Fibroblast of peridontal ligament (primary cell): ENCODE measurements around the gene NCAPG2.
A peak's percentile ranks its signal among the peaks of the same experiment; 100 is the strongest.

Experiments used
- DNase-seq: peaks from one replicate; pipeline ENCODE4 v3.0.0-alpha.2; 2010; ENCODE audit errors: extremely low read depth

The NCAPG2 gene

DNA sequence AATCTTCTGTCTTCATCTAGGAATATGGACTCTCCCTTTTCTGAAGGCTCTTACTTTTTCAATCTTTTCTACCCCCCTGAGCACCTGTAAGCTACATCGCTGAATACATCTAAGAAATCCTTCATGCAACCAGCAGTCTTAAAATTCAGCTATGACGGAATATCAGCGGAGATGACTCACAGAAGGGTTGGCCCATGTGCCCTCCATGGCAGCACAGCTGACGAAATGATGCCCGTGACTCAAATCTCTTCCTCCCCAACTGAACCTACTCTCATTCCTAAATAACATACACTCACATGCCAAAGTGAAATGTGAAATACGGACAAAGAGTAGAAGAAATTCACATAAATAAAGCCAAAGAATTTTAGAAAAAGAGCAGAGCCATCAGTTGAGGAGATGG lies 30.3 kb upstream of the NCAPG2 start:
- peak; percentile 18 for DNase-seq

DNA sequence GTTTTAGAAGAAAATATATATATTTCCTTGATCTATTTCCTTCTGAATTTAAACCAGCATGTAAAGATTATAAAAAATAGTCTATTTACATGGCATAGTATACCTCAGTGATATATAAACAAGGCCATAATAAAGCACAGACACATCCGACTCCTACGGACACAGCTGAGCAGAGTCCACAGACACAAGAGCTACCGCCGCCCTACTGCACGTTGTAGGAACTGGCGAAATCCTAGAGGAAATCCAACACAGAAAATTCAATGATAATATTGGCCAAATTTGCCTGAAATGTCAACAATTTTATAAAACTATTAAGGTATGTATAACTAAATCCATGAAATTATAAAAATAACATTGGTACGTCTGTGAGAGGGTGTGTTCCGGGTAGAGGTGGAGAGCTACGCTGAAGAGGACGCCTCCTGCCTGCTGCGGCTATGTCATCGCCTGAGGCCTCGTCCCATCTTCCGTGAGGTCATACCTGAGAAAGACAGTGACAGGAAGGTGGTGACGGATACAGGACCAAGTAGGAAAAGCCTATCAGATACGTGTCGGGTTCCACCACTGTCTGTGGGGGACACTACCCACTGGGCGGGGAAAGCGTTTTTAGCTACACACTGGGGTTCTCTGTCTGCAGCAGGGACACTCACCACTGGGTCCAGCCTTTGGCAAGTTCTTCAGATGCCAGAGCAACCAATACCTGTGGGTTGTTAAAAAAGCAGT lies 29.3 kb upstream of the NCAPG2 start:
- DNase-seq = no peak

DNA sequence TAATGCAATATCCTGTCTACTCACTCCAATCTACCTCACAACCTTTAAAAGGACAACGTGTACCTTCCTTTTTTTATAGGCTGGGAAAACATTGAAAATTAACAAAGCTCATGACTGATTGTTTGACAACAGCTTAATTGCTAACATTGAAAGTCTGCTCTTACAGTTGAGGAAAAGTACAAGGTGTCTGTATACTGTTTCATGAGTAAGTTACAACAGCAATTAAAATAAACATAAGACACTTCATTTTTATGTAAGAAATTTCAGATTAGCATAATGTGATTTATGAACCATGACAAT lies 28.6 kb upstream of the NCAPG2 start:
- DNase-seq = no peak

DNA sequence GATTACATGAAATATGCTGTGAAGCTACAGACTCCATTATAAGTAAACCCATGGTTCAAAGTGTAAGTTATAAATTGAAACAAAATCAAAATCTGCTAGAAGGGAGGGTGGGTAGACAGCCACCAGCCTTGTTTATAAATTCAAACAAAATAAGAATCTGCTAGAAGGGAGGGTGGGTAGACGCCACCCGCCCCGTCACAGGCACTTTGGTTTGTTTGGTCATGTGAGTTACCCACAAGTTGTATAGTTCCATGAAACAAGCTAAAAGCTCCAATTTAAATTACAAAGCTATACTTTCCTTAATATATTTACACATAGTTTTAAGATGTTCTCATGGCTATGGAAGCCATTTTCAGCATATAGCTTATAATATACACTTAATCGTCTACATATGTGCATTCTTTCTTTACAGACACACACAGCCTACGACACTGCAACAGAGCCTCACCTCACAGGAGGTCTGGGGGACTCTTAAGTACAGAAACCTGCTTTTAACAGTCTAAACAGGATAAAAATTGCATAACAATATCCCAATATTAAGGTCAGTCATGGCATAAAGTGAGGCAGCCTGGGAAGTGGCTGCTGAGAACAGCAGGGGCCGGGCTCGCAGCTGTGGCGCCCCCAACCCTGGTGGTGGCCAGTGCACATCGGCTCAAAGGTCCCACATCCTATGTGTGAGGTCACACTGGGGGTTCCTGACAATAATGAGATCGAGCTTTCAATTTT lies 28.1 kb upstream of the NCAPG2 start:
- DNase-seq = no peak

DNA sequence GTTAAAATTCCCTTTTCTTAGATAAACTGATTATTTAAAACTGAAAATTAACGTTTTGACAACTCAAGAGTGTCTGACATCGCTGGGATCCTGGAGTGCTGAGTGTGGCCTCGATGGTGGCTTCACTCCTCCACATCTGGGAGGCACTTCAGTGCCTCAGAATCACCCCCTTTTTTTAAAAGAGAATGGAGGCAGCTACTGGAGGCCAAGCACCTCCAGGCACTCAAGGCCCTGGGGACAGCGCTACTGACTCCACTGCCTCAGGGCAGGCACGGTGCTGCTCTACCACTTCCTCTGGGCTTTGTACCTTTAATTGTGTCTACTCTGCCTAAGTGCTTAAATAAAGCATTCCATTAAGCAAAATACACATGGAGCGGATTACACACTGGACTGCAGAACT lies 27.2 kb upstream of the NCAPG2 start:
- DNase-seq = no peak

DNA sequence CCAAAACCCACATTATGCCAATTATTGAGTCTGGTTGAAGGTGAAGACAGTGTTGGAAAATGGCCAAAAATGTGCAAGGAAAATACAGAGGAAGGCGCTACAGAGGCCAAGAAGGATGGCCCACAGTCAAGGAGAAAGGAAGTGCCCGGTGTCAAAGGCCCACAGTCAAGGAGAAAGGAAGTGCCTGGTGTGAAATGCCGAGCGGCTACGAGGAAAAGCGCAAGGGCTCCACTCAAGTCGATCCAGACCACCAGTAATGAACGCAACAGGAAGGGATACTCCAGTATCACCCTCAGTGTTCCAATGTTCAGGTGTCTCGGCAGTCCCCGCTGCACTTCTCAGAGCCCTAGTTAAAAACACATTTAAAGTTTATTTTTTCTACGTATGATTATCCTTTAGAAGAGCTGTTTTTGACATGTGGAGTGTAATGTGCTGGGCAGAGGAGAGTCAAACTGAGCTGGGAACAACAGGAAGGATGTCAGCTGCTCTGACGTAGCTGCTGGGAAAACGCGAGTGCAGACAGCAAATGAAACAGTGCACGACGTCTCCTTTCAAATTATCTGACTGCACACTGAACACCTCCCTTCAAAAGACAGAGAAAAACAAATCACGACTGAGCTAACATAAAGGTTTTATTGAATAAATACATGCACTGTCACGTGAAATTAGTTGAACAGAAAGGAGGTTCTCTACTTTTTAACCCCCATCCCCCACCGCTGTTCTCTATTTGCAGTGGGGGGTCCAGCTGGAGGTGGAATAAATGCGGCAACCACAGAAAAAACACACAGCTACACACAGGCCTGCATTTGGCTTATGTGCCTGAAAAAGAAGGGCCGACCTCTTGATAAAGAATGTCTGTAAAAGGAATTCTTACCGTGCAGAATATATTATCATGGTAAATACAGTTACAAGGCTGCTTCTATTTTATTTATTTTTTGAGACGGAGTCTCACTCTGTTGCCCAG lies 26.1 kb upstream of the NCAPG2 start:
- DNase-seq = no peak

DNA sequence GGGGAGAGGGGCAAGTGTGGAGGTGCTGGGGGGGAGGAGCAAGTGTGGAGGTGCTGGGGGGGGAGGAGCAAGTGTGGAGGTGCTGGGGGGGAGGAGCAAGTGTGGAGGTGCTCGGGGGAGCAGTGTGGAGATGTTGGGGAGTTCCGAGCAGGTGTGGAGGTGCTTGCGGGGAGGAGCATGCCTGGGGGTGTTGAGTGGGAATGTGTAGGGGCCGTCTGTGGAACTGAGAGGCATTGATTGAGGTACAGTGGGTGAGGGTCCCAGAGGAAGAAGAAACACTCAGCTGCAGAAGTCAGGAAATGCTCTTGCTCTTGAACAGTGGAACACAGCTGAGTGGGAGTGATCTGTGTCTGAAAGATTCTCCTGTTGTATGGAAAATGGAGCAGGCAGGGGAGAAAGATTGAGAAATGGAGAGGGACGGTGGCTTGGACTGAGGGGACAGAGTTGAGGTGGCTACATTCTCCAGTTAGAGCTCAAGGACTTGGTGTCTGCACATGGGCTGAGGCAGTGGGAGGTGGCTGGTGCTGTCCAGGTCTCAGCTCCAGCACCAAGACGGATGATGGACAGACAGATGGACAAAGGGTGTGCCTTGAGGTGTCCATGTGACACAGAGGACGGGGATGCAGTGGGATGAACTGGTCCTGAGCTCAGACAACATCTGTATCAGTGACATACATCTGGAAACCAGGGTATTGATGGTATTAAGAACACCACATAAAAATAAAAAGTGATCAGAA lies 25.2 kb upstream of the NCAPG2 start:
- DNase-seq = no peak

DNA sequence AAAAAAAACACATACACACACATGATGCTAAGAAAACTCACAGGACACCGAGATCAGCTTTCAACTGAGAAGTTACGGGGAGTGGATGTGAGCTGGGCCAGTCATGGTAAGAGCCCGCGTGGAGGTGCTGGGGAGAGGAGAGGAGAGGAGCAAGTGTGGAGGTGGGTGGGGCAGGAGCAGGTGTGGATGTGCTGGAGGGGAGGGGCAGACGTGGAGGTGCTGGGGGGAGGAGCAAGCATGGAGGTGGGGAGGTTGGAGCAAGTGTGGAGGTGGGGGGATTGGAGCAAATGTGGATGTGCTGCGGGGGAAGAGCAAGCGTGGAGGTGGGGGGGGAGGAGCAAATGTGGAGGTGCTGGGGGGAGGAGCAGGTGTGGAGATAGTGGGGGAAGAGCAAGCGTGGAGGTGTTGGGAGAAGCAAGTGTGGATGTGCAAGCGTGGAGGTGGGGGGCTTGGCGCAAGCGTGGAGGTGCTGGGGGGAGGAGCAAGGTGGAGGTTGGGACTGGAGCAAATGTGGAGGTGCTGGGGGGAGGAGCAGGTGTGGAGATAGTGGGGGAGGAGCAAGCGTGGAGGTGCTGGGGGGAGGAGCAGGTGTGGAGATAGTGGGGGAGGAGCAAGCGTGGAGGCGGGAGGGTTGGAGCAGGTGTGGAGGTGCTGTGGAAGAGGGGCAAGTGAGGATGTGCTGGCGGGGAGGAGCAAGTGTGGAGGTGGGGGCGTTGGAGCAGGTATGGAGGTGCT lies 24.5 kb upstream of the NCAPG2 start:
- DNase-seq = no peak

DNA sequence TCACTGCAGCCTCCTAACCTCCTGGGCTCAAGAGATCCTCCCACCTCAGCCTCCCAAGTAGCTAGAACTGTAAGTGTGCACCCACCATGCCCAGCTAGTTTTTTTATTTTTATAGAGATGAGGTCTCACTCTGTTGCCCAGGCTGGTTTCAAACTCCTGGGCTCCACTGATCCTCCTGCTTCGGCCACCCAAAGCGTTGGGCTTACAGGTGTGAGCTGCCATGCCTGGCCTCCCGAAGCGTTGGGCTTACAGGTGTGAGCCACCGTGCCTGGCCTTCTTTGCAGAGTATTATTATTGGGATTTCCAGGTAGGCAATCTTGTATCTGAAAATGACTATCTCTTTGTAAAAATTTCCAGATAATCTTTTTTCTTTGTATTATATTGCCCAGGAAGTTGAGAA lies 23.1 kb upstream of the NCAPG2 start:
- no peak for DNase-seq

DNA sequence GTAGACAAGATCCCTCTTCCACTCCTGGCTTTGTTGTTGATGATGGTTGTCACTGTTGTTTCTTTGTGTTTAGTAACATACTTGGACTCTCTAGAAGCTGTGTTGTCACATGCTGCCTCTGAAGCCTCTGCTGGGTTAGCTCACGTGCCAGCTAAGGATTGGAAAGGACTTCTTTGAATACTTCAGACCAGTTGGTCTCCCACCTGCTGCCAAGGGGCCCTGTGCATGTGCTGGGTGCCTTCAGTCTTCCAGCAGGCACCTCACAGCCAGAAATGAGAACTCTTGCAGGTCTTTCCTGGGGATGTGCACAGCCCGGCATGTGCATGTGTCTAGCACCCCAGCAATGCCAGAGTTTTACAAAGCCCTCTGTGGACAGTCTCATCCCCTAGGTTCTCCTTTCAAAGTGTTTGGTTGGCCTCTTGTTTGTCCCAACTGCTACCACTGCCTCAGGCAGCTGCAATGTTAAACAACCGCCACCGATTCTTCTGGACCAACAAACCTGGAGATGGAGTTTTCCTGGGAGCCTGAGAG lies 21.7 kb upstream of the NCAPG2 start:
- DNase-seq = no peak

DNA sequence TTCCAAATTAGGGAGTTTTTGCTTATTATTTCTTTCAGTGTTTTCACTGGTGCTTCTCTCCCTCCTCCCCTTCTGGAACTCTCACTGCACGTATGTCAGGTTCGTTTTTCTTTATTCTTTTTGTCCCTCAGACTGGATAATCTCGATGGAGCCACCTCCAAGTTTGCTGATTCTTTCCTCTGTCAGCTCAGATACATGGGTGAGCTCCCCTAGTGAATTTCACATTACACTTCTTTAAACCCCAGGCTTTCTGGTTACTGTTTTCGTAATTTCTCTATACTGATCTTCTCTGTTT lies 20.8 kb upstream of the NCAPG2 start:
- no peak for DNase-seq

DNA sequence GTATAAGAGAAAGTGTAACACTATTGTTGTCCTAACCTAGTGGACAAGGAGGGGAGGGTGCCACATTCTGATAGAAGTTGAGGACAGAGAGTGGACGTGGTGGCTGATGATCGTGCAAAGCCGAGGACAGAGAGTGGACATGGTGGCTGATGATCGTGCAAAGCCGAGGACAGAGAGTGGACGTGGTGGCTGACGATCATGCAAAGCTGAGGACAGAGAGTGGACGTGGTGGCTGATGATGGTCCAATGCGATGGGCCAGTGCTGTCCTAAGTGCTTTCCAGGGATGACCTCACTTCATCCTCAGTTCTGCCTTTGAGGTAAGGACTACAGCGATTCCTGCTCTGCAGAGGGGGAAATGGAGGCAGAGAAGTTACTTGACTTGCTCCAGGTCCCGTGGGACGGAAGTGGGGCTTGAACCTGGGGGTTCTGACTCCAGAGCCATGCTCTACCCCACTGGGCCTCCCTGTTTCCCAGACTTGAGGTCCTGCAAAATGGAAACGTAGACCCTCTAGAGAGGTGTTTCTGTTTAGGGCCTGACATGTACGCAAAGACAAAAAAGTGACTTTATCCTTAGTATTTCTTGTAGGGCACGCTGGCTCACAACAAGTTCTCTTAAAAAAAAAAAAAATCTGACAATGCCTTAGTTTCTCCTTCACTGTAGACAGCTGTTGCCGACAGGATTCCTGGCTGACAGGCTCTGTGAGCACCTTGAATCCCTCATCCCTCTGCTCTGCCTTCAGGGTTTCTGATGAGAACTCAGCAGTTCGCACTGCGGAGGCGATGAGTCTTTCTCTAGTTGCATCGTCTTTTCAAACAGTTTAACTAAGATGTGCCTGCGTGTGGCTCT lies 20.3 kb upstream of the NCAPG2 start:
- DNase-seq = no peak

DNA sequence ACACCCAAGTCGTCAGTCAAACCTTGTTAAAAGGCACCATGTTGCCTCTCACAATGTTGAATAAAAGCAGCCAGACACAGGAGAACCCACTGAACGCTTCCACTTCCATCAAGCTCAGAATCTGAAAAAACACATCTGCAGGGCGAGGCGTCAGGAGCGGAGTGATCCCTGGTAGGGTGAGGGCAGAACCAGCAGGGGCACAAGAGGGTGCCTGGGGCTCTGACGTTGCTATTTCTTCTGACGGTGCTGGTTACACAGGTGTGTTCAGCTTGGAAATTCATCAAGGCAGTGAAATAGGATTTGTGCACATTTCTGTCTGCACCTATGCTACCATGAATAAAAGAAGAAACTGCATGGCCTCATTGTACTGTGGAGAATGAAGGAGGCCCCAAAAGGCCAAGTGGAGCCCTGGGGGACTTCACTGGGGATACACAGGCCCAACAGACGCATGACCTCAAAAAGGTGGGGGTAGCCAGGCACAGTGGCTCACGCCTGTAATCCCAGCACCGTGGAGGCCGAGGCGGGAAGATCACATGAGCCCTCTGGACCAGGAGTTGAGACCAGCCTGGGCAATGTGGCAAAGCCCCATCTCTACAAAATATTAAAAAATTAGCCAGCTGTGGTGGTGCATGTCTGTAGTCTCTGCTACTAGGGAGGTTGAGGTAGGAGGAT lies 19.2 kb upstream of the NCAPG2 start:
- DNase-seq = no peak

DNA sequence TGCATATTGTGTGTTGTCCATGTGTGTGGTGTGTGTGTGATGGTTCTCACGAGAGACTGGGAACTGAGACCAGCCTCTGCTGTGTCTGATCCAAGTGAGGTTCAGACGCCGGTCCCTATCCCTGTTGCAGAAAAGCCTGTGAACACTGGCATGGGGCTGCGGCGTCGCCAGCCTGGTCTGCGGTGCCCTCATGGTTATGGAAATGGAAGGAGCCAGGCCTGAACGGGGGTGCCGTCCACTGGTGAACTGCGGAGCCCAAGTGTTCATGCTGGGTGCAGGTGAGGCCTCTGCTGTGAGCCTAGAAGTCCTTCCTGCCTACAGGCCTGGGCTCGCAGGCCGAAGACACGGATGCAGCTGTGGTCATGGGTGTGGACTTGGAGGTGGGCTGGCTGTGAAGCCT lies 18.7 kb upstream of the NCAPG2 start:
- no peak for DNase-seq

DNA sequence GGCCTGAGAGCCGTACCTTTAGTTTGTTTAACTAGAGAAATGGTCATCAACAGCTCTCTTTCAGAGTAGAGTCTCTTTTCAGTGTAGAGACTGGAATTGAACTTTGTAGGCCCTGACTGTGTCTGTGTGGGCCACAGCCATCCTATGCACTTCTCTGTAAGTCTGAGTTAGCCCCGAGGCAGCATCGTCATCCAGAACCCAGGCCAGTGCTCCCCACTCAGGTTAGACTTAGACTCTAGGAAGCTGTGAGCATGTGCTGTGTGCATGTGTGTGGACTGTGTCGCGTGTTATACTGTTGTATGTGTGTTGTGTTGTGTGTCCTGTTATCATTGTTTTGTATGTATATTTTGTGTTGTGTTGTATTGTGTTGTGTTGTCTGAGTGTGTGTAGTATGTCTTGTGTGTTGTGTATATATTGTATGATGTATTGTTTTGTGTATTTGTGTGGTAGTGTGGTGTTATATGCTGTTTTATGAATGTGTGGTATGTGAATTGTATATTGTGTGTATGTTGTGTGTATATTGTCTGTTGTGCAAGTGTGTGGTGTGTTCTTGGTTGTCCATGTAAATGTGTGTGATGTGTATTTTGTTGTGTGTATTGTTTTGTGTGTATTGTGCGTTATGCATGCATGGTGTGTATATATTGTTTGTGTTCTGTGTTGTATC lies 18.1 kb upstream of the NCAPG2 start:
- DNase-seq = no peak

DNA sequence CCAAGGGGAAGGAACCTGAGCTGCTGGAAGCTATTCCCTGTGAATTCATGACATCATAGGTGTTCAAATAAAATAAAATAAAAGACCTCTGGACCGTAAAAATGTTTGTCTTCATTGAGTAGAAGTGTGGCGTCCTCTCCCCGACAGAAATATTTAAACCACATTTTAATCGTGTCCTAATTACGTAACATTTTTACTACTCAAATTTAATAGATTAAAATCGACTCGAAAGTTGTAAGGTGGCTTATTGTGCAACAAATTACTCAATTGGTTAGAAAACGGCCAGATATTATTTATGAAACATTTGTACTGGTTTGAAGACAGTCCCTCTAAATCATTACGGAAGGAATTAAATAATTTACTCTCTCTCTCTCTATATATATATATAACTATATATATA lies 15.5 kb upstream of the NCAPG2 start:
- no peak for DNase-seq

DNA sequence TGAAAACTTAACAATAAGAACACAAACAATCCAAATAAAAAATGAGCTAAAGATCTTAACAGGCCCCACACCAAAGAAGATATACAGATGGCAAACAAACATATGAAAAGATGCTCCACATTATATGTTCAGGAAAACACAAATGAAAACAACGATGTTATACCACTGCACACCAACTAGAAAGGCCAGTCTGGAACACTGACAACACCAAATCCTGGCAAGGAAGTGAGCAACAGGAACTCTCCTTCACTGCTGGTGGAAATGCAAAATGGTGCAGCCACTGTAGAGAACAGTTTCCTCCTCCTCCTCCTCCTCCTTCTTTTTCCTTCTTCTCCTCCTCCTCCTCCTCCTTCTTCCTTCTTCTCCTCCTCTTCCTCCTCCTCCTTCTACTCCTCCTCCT lies 12.2 kb upstream of the NCAPG2 start:
- DNase-seq = no peak

DNA sequence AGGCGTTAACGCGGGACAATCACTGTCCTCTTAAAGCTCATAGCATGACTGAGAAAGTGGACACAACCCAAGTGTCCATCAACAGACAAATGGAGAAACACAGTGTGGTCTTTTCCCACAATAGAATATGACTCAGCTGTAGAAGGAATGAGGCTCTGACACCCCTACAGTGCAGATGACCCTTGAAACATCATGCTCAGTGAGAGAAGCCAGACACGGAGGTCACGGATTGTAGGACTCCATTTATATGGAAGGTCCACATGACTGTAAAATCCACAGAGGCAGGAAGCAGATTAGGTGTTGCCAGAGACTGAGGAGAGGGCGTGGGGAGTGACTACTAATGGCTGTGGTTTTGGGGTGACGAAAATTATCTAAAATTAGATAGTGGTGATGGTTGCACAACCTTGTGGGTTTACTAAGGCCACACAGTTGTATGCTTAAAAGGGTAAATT lies 6.1 kb upstream of the NCAPG2 start:
- no peak for DNase-seq

DNA sequence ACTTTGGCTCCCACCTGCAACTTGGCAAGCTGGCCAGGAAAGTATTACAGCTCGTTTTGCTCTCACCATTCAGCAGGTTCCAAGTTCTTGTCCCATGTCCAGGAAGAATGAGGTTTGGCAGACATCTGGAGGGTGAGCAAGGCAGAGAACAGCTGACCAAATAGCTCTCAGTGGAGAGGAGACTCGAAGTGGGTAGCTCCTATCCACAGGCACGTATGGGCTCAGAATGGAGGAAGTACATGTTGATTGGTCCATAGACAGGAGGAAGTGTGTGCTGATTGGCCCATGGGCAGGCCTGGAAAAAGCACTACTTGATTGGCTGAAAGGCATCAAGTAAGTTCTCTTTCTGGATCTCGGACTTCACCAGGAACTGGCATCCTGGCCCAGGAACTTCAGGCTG lies 3.0 kb upstream of the NCAPG2 start:
- DNase-seq = no peak
